Parathyroid adenoma (tissue), 2 donors: ENCODE results near the gene NACC1.

Source experiments
- H2AFZ ChIP-seq: fragments of 300-600 bp; sonication (generic); one replicate; pipeline ENCODE4 v1.7.0; 2017; ENCODE audit warnings: antibody characterized with exemption, mild to moderate bottlenecking
- H3K27ac ChIP-seq: fragments of 300-600 bp; sonication (generic); one replicate; pipeline ENCODE4 v1.7.0; 2017
- H3K27me3 ChIP-seq: fragments of 300-600 bp; sonication (generic); one replicate; pipeline ENCODE4 v1.7.0; 2017; ENCODE audit warnings: low read length; ENCODE audit not compliant: control insufficient read depth, insufficient read depth
- H3K36me3 ChIP-seq: fragments of 300-600 bp; sonication (generic); one replicate; pipeline ENCODE4 v1.7.0; 2017; ENCODE audit warnings: low read length; ENCODE audit not compliant: control insufficient read depth, insufficient read depth
- H3K4me1 ChIP-seq: fragments of 300-600 bp; sonication (generic); one replicate; pipeline ENCODE4 v1.7.0; 2017; ENCODE audit warnings: control low read depth
- H3K4me2 ChIP-seq: fragments of 300-600 bp; sonication (generic); one replicate; pipeline ENCODE4 v1.7.0; 2017; ENCODE audit warnings: low read length
- H3K4me3 ChIP-seq: fragments of 300-600 bp; sonication (generic); one replicate; pipeline ENCODE4 v1.7.0; 2017; ENCODE audit warnings: low read depth, low read length
- H3K79me2 ChIP-seq: fragments of 300-600 bp; sonication (generic); one replicate; pipeline ENCODE4 v1.7.0; 2017; ENCODE audit warnings: control low read depth
- H3K9ac ChIP-seq: fragments of 300-600 bp; sonication (generic); one replicate; pipeline ENCODE4 v1.7.0; 2017; ENCODE audit warnings: mild to moderate bottlenecking
- H3K9me3 ChIP-seq: fragments of 300-600 bp; sonication (generic); one replicate; pipeline ENCODE4 v1.7.0; 2017; ENCODE audit warnings: low read length; ENCODE audit not compliant: control insufficient read depth
- CTCF ChIP-seq: fragments of 300-600 bp; sonication (generic); IDR thresholded peaks from one replicate; pipeline ENCODE4 v1.7.0; 2017; ENCODE audit warnings: antibody characterized with exemption, mild to moderate bottlenecking
- donor health status: primary hyperparathyroidism.

NACC1 gene

GRCh38 chr19:13072188-13072908 is 45.7 kb upstream of the NACC1 start:
- Histone ChIP-seq H3K79me2 (no peaks in the 10 kb centered on the region), H3K9ac (no peak overlapping the region), H3K4me1 (no peaks in the 10 kb centered on the region), H3K27ac (no peak overlapping the region), H3K9me3 (no peaks in the 10 kb centered on the region), H2AFZ (no peak overlapping the region), H3K27me3 (no peaks in the 10 kb centered on the region), H3K4me2 (no peak overlapping the region), H3K4me3 (no peak overlapping the region), H3K36me3 (no peaks in the 10 kb centered on the region)
- no peak for TF ChIP-seq CTCF

GRCh38 chr19:13073263-13073662 is 44.8 kb upstream of the NACC1 start:
- Histone ChIP-seq H3K4me2 (no peak overlapping the region), H3K36me3 (no peaks in the 10 kb centered on the region), H3K4me3 (no peak overlapping the region), H3K27ac (no peak overlapping the region), H3K9me3 (no peaks in the 10 kb centered on the region), H3K79me2 (no peaks in the 10 kb centered on the region), H3K9ac (no peak overlapping the region), H3K27me3 (no peaks in the 10 kb centered on the region), H2AFZ (no peak overlapping the region), H3K4me1 (no peaks in the 10 kb centered on the region)
- no peak for TF ChIP-seq CTCF

GRCh38 chr19:13074378-13074777 is 43.7 kb upstream of the NACC1 start:
- TF ChIP-seq CTCF, result no peak
- Histone ChIP-seq H3K79me2 (no peaks in the 10 kb centered on the region), H2AFZ (no peak overlapping the region), H3K9me3 (no peaks in the 10 kb centered on the region), H3K36me3 (no peaks in the 10 kb centered on the region), H3K4me2 (no peak overlapping the region), H3K9ac (no peak overlapping the region), H3K27me3 (no peaks in the 10 kb centered on the region), H3K4me1 (no peaks in the 10 kb centered on the region), H3K4me3 (no peak overlapping the region), H3K27ac (no peak overlapping the region)

- no peak overlapping the region for H3K9ac ChIP-seq
- no peaks in the 10 kb centered on the region for H3K27me3 ChIP-seq
- no peak overlapping the region for H3K27ac ChIP-seq
- H3K4me1 ChIP-seq, result no peaks in the 10 kb centered on the region
- no peaks in the 10 kb centered on the region for H3K36me3 ChIP-seq
- H3K9me3 ChIP-seq, result no peaks in the 10 kb centered on the region
- no peak for TF ChIP-seq CTCF
- H2AFZ ChIP-seq, result no peak overlapping the region
- no peaks in the 10 kb centered on the region for H3K79me2 ChIP-seq
- H3K4me3 ChIP-seq, result no peak overlapping the region
- H3K4me2 ChIP-seq, result no peak overlapping the region
Observed at GRCh38 chr19:13076320-13076719, 41.7 kb upstream of the NACC1 start.

- H3K4me2 ChIP-seq, result no peak overlapping the region
- H3K27ac ChIP-seq, result no peak overlapping the region
- no peak overlapping the region for H3K9ac ChIP-seq
- no peaks in the 10 kb centered on the region for H3K36me3 ChIP-seq
- no peaks in the 10 kb centered on the region for H3K4me1 ChIP-seq
- H3K9me3 ChIP-seq, result no peaks in the 10 kb centered on the region
- TF ChIP-seq CTCF, result no peak
- no peaks in the 10 kb centered on the region for H3K79me2 ChIP-seq
- H3K4me3 ChIP-seq, result no peak overlapping the region
- no peak overlapping the region for H2AFZ ChIP-seq
- H3K27me3 ChIP-seq, result no peaks in the 10 kb centered on the region
Observed at GRCh38 chr19:13076787-13077186, 41.3 kb upstream of the NACC1 start.
